Ishikawa (cell line): Measurements from ENCODE around the gene STX8.

Experiments used
- CEBPB ChIP-seq: IDR thresholded peaks from 2 replicates; pipeline ENCODE4 v1.6.1; 2012
- CREB1 ChIP-seq: IDR thresholded peaks from 2 replicates; pipeline ENCODE4 v1.6.1; 2012; ENCODE audit warnings: low read depth
- EGR1 ChIP-seq: IDR thresholded peaks from 2 replicates; pipeline ENCODE4 v1.6.1; 2012
- EP300 ChIP-seq: IDR thresholded peaks from 2 replicates; pipeline ENCODE4 v1.6.1; 2012; ENCODE audit warnings: borderline replicate concordance
- FOXM1 ChIP-seq: IDR thresholded peaks from 2 replicates; pipeline ENCODE4 v1.6.1; 2012; ENCODE audit warnings: low read depth, borderline replicate concordance
- MAX ChIP-seq: IDR thresholded peaks from 2 replicates; pipeline ENCODE4 v1.6.1; 2012
- NFIC ChIP-seq: IDR thresholded peaks from 2 replicates; pipeline ENCODE4 v1.6.1; 2012
- RAD21 ChIP-seq: IDR thresholded peaks from 2 replicates; pipeline ENCODE4 v1.6.1; 2012; ENCODE audit warnings: low read depth
- REST ChIP-seq: IDR thresholded peaks from 2 replicates; pipeline ENCODE4 v1.6.1; 2012; ENCODE audit warnings: low read depth, mild to moderate bottlenecking
- TAF1 ChIP-seq: IDR thresholded peaks from 2 replicates; pipeline ENCODE4 v1.6.1; 2012; ENCODE audit warnings: low read depth, mild to moderate bottlenecking
- TCF12 ChIP-seq: IDR thresholded peaks from 2 replicates; pipeline ENCODE4 v1.6.1; 2012; ENCODE audit warnings: low read depth
- TEAD4 ChIP-seq: IDR thresholded peaks from 2 replicates; pipeline ENCODE4 v1.6.1; 2012
- YY1 ChIP-seq: IDR thresholded peaks from 2 replicates; pipeline ENCODE4 v1.6.1; 2012; ENCODE audit warnings: low read depth
- ZBTB7A ChIP-seq: IDR thresholded peaks from 2 replicates; pipeline ENCODE4 v1.6.1; 2012; ENCODE audit warnings: low read depth
- TF ChIP-seq, protein P1 (sequence below): IDR thresholded peaks from 2 replicates; pipeline ENCODE4 v1.6.1; 2012

STX8 gene

DNA sequence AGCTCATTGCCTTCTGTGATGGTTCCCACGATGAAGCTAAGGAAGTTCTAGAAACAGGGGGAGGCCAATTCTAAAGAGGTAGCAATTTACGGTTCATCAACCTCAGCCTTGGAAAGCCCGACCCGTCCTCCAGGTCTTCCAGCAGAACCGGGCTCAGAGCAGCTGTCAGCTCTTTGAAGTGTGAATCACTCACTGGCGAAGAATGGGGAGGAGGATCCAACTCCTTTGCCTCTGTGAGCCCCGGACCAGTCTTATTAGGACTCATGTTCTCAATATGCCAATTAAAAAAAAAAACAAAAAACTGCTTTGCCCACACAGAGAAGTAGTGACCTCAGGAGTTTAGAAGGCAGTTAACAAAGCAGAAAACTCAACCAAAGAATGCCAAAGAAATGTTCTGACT lies 31.4 kb downstream of the STX8 start:
- no peak for TF ChIP-seq NFIC

- no peak for TF ChIP-seq ZBTB7A
- TF ChIP-seq YY1: no peak
- TF ChIP-seq, protein P1, sequence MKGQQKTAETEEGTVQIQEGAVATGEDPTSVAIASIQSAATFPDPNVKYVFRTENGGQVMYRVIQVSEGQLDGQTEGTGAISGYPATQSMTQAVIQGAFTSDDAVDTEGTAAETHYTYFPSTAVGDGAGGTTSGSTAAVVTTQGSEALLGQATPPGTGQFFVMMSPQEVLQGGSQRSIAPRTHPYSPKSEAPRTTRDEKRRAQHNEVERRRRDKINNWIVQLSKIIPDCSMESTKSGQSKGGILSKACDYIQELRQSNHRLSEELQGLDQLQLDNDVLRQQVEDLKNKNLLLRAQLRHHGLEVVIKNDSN: no peak
- no peak for TF ChIP-seq TAF1
These were observed 33.9 kb downstream of the STX8 start for GRCh38 chr17:9541718-9542117.

GRCh38 chr17:9538626-9539025 lies 37.0 kb downstream of the STX8 start:
- TF ChIP-seq, protein P1: no peak
- TF ChIP-seq ZBTB7A (no peak), TCF12 (no peak), TAF1 (no peak), NFIC (no peak), FOXM1 (no peak), RAD21 (no peak), CEBPB (no peak), MAX (no peak)

GRCh38 chr17:9537177-9537776 lies 38.3 kb downstream of the STX8 start:
- TF ChIP-seq YY1 (no peak), TEAD4 (no peak), FOXM1 (no peak), NFIC (no peak), MAX (no peak), TCF12 (no peak)

GRCh38 chr17:9536061-9536460 lies 39.6 kb downstream of the STX8 start:
- no peak for TF ChIP-seq NFIC
- no peak for TF ChIP-seq TCF12
- no peak for TF ChIP-seq ZBTB7A
- no peak for TF ChIP-seq FOXM1
- TF ChIP-seq EGR1: no peak
- TF ChIP-seq TEAD4: no peak
- TF ChIP-seq TAF1: no peak
- TF ChIP-seq, protein P1: no peak
- TF ChIP-seq REST: no peak
- no peak for TF ChIP-seq YY1
- no peak for TF ChIP-seq EP300
- no peak for TF ChIP-seq MAX
- TF ChIP-seq CREB1: no peak
- TF ChIP-seq RAD21: no peak
- no peak for TF ChIP-seq CEBPB

GRCh38 chr17:9533441-9533840 lies 42.2 kb downstream of the STX8 start:
- TF ChIP-seq CEBPB (no peak), EGR1 (no peak), ZBTB7A (no peak), MAX (no peak), TEAD4 (no peak), NFIC (no peak)
- TF ChIP-seq, protein P1: no peak

- TF ChIP-seq NFIC: no peak
- TF ChIP-seq, protein P1: no peak
- TF ChIP-seq TCF12: no peak
- TF ChIP-seq REST: no peak
- TF ChIP-seq RAD21: no peak
- no peak for TF ChIP-seq MAX
- TF ChIP-seq TAF1: no peak
- no peak for TF ChIP-seq CREB1
- no peak for TF ChIP-seq EP300
- no peak for TF ChIP-seq CEBPB
- no peak for TF ChIP-seq YY1
- no peak for TF ChIP-seq EGR1
- no peak for TF ChIP-seq TEAD4
- TF ChIP-seq FOXM1: no peak
- no peak for TF ChIP-seq ZBTB7A
These were observed 42.9 kb downstream of the STX8 start for GRCh38 chr17:9532715-9533114.
